ENCODE results near the gene CMYA5.
"Not testable (repeated sequence)": the region's sequence is repeated elsewhere in the genome, so short reads cannot be mapped to it uniquely, and the experiment has no call there.

The CMYA5 gene

DNA sequence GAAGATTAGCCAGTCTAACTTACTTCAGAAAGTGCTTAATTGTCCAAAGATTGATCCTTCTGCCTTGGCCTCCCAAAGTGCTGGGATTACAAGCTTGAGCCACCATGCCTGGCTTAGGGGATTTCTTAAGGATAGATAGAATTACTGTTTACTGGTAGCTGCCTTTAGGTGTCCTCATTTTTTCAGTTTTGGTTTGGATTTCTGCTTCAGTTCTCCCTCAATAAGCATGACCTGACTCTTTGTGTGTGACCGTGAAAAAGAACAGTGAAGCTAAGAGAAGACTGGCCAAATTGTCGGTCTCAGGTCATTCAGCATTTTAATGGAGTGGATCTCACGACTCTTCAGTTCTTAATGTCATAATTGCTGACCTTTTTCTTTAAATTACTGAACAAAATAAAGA, 22.9 kb upstream of the CMYA5 start:
- Histone ChIP-seq H3K36me3 (replicated peaks; ENCODE audit: insufficient read depth, low read length) (no peaks in the 10 kb centered on the region), H4K20me1 (ENCODE audit: insufficient read depth, low read length) (no peaks in the 10 kb centered on the region), H3K9ac (ENCODE audit: low read length) (no peak overlapping the region), H3K27me3 (replicated peaks; ENCODE audit: insufficient read depth, low read length) (no peaks in the 10 kb centered on the region), H3K9me3 (replicated peaks; ENCODE audit: insufficient read depth, low read length) (no peaks in the 10 kb centered on the region), H3K27ac (ENCODE audit: low read length) (no peak overlapping the region), H3K4me3 (ENCODE audit: low read length) (no peak overlapping the region), H3K4me1 (ENCODE audit: low read length) (no peaks in the 10 kb centered on the region), H3K9me2 (replicated peaks; ENCODE audit: insufficient read depth, low read length) (no peaks in the 10 kb centered on the region), H3K4me2 (ENCODE audit: low read depth, low read length) (no peak overlapping the region), H3K79me2 (ENCODE audit: low read length) (no peaks in the 10 kb centered on the region), H3F3A (ENCODE audit: insufficient read depth, low read length) (no peaks in the 10 kb centered on the region), H2AFZ (ENCODE audit: low read length) (no peak overlapping the region)
- no peak for DNase-seq
- TF ChIP-seq EZH2phosphoT487 (IDR thresholded peaks at IDR 0.05; ENCODE audit: low read length) (no peak), EZH2 (optimal IDR thresholded peaks at IDR 0.05; ENCODE audit: low read depth, low read length) (no peak)
- TF ChIP-seq, protein P1, sequence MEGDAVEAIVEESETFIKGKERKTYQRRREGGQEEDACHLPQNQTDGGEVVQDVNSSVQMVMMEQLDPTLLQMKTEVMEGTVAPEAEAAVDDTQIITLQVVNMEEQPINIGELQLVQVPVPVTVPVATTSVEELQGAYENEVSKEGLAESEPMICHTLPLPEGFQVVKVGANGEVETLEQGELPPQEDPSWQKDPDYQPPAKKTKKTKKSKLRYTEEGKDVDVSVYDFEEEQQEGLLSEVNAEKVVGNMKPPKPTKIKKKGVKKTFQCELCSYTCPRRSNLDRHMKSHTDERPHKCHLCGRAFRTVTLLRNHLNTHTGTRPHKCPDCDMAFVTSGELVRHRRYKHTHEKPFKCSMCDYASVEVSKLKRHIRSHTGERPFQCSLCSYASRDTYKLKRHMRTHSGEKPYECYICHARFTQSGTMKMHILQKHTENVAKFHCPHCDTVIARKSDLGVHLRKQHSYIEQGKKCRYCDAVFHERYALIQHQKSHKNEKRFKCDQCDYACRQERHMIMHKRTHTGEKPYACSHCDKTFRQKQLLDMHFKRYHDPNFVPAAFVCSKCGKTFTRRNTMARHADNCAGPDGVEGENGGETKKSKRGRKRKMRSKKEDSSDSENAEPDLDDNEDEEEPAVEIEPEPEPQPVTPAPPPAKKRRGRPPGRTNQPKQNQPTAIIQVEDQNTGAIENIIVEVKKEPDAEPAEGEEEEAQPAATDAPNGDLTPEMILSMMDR (IDR thresholded peaks at IDR 0.05; ENCODE audit: low read length): no peak

GRCh38 chr5:79672392-79672791, 17.2 kb upstream of the CMYA5 start:
- no peaks in the 10 kb centered on the region for H3K27me3 ChIP-seq (replicated peaks; ENCODE audit: insufficient read depth, low read length)
- peaks cover 5% of the 10 kb centered on the region; the same call in 1 of the 2 replicates for H3K79me2 ChIP-seq (ENCODE audit: low read length)
- no peak overlapping the region for H3K27ac ChIP-seq (ENCODE audit: low read length)
- H3K9me3 ChIP-seq (replicated peaks; ENCODE audit: insufficient read depth, low read length): no peaks in the 10 kb centered on the region
- no peak for DNase-seq
- H3K9ac ChIP-seq (ENCODE audit: low read length): no peak overlapping the region
- no peaks in the 10 kb centered on the region for H3K9me2 ChIP-seq (replicated peaks; ENCODE audit: insufficient read depth, low read length)
- H3K36me3 ChIP-seq (replicated peaks; ENCODE audit: insufficient read depth, low read length): no peaks in the 10 kb centered on the region; the same call in 1 of the 2 replicates
- H2AFZ ChIP-seq (ENCODE audit: low read length): no peak overlapping the region
- no peak for TF ChIP-seq EZH2 (optimal IDR thresholded peaks at IDR 0.05; ENCODE audit: low read depth, low read length)
- TF ChIP-seq EZH2phosphoT487 (IDR thresholded peaks at IDR 0.05; ENCODE audit: low read length): no peak
- TF ChIP-seq, protein P1 (IDR thresholded peaks at IDR 0.05; ENCODE audit: low read length): no peak
- H3K4me1 ChIP-seq (ENCODE audit: low read length): no peaks in the 10 kb centered on the region
- no peaks in the 10 kb centered on the region for H3F3A ChIP-seq (ENCODE audit: insufficient read depth, low read length)
- no peak overlapping the region for H3K4me2 ChIP-seq (ENCODE audit: low read depth, low read length)
- H4K20me1 ChIP-seq (ENCODE audit: insufficient read depth, low read length): no peaks in the 10 kb centered on the region
- no peak overlapping the region for H3K4me3 ChIP-seq (ENCODE audit: low read length)

DNA sequence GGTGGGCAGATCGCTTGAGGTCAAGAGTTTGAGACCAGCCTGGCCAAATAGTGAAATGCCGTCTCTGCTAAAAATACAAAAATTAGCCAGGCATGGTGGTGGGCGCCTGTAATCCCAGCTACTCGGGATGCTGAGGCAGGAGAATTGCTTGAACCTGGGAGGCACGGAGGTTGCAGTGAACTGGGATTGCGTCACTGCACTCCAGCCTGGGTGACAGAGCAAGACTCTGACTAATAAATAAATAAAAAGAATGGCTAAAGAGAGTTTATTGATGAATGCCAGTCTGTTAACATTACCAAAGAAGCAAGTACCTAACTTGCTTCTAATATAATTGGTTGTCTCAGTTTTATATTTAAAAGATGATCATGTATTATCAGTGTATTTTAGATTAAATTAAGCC, 13.3 kb upstream of the CMYA5 start:
- H2AFZ ChIP-seq (ENCODE audit: low read length); H3K9ac ChIP-seq (ENCODE audit: low read length); DNase-seq; H3K4me3 ChIP-seq (ENCODE audit: low read length); H3K27me3 ChIP-seq (replicated peaks; ENCODE audit: insufficient read depth, low read length); H3K9me3 ChIP-seq (replicated peaks; ENCODE audit: insufficient read depth, low read length); H3K9me2 ChIP-seq (replicated peaks; ENCODE audit: insufficient read depth, low read length); H3K36me3 ChIP-seq (replicated peaks; ENCODE audit: insufficient read depth, low read length); H4K20me1 ChIP-seq (ENCODE audit: insufficient read depth, low read length); H3K79me2 ChIP-seq (ENCODE audit: low read length); H3K27ac ChIP-seq (ENCODE audit: low read length); H3K4me2 ChIP-seq (ENCODE audit: low read depth, low read length); H3F3A ChIP-seq (ENCODE audit: insufficient read depth, low read length); H3K4me1 ChIP-seq (ENCODE audit: low read length): not testable (repeated sequence)

DNA sequence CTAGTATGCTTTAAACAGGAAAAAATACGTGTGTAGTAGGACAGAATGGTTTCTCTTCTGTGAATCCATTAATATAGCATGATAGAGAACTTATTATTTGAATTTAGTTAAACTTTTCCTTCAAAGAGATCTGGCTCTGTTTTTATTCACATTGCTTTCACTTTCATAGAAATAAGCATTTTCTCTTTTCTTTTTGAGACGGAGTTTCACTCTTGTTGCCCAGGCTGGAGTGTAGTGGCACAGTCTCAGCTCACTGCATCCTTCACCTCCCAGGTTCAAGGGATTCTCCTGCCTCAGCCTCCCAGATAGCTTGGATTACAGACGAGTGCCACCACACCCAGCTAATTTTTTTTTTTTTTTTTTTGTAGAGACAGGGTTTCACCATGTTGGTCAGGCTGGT, 7.5 kb upstream of the CMYA5 start:
- H3K4me1 ChIP-seq (ENCODE audit: low read length); H3K4me2 ChIP-seq (ENCODE audit: low read depth, low read length); H3K9me3 ChIP-seq (replicated peaks; ENCODE audit: insufficient read depth, low read length); H4K20me1 ChIP-seq (ENCODE audit: insufficient read depth, low read length); H3K36me3 ChIP-seq (replicated peaks; ENCODE audit: insufficient read depth, low read length); H2AFZ ChIP-seq (ENCODE audit: low read length); H3K9me2 ChIP-seq (replicated peaks; ENCODE audit: insufficient read depth, low read length); H3K27ac ChIP-seq (ENCODE audit: low read length); H3F3A ChIP-seq (ENCODE audit: insufficient read depth, low read length); H3K79me2 ChIP-seq (ENCODE audit: low read length); H3K27me3 ChIP-seq (replicated peaks; ENCODE audit: insufficient read depth, low read length); H3K9ac ChIP-seq (ENCODE audit: low read length); H3K4me3 ChIP-seq (ENCODE audit: low read length): not testable (repeated sequence)
- DNase-seq: peak; percentile 20

All from MM.1S (cell line).